ENCODE data around the gene PRSS21.

PRSS21 gene

GRCh38 chr16:2840914-2841313, 23.9 kb downstream of the PRSS21 start:
- ChIA-PET POLR2A (no interaction called here), CTCF (no interaction called here)
- TF ChIP-seq FOXM1 (IDR thresholded peaks at IDR 0.05; ENCODE audit: borderline replicate concordance) (no peak), HDGF (IDR thresholded peaks at IDR 0.05; ENCODE audit: borderline replicate concordance) (no peak), ELF4 (IDR thresholded peaks at IDR 0.05) (no peak), CTBP1 (IDR thresholded peaks at IDR 0.05; ENCODE audit: borderline replicate concordance) (no peak), ARNT (IDR thresholded peaks at IDR 0.05) (no peak), L3MBTL2 (conservative IDR thresholded peaks at IDR 0.05) (no peak), PKNOX1 (IDR thresholded peaks at IDR 0.05) (no peak), NFRKB (IDR thresholded peaks at IDR 0.05) (no peak), TARDBP (IDR thresholded peaks at IDR 0.05) (no peak), SP1 (IDR thresholded peaks at IDR 0.05) (no peak), FOXA1 (IDR thresholded peaks at IDR 0.05) (no peak), FOXK2 (IDR thresholded peaks at IDR 0.05) (no peak), BHLHE40 (IDR thresholded peaks at IDR 0.05; ENCODE audit: borderline replicate concordance) (no peak), LEF1 (IDR thresholded peaks at IDR 0.05; ENCODE audit: borderline replicate concordance) (no peak), SUZ12 (IDR thresholded peaks at IDR 0.05) (no peak), ZNF384 (IDR thresholded peaks at IDR 0.05) (no peak)
- no peak for DNase-seq (ENCODE audit: extremely low spot score)

GRCh38 chr16:2841606-2842339, 24.7 kb downstream of the PRSS21 start:
- POLR2A ChIA-PET, result interaction anchor here (0.6 to 2.0 kb wide), 2 partner anchors 26 to 63 kb away, joined by 3 to 8 read pairs; no protein-coding TSS in a partner anchor
- no peak for DNase-seq (ENCODE audit: extremely low spot score)
- TF ChIP-seq SUZ12 (IDR thresholded peaks at IDR 0.05) (no peak), HDGF (IDR thresholded peaks at IDR 0.05; ENCODE audit: borderline replicate concordance) (no peak), NFRKB (IDR thresholded peaks at IDR 0.05) (no peak), FOXA1 (IDR thresholded peaks at IDR 0.05) (no peak), BHLHE40 (IDR thresholded peaks at IDR 0.05; ENCODE audit: borderline replicate concordance) (no peak), FOXK2 (IDR thresholded peaks at IDR 0.05) (no peak), L3MBTL2 (conservative IDR thresholded peaks at IDR 0.05) (no peak), ARNT (IDR thresholded peaks at IDR 0.05) (no peak), ZNF384 (IDR thresholded peaks at IDR 0.05) (no peak), ELF4 (IDR thresholded peaks at IDR 0.05) (no peak), FOXM1 (IDR thresholded peaks at IDR 0.05; ENCODE audit: borderline replicate concordance) (no peak), CTBP1 (IDR thresholded peaks at IDR 0.05; ENCODE audit: borderline replicate concordance) (no peak), SP1 (IDR thresholded peaks at IDR 0.05) (no peak), PKNOX1 (IDR thresholded peaks at IDR 0.05) (no peak), TARDBP (IDR thresholded peaks at IDR 0.05) (no peak), LEF1 (IDR thresholded peaks at IDR 0.05; ENCODE audit: borderline replicate concordance) (no peak)
- CTCF ChIA-PET, result interaction anchor here (0.6 kb wide), 2 partner anchors 47 to 74 kb away, joined by 3 to 4 read pairs; no protein-coding TSS in a partner anchor

GRCh38 chr16:2842340-2843000, 25.4 kb downstream of the PRSS21 start:
- POLR2A ChIA-PET, result interaction anchor here (0.6 to 2.0 kb wide), 2 partner anchors 26 to 64 kb away, joined by 3 to 8 read pairs; no protein-coding TSS in a partner anchor
- peak; percentile 96 for DNase-seq (ENCODE audit: extremely low spot score)
- CTCF ChIA-PET, result interaction anchor here (0.6 kb wide), 2 partner anchors 47 to 74 kb away, joined by 3 to 4 read pairs; no protein-coding TSS in a partner anchor
- no peak for TF ChIP-seq FOXK2 (IDR thresholded peaks at IDR 0.05)
- TF ChIP-seq L3MBTL2 (conservative IDR thresholded peaks at IDR 0.05), result peak; percentile 94
- peak; percentile 88 for TF ChIP-seq TARDBP (IDR thresholded peaks at IDR 0.05)
- TF ChIP-seq BHLHE40 (IDR thresholded peaks at IDR 0.05; ENCODE audit: borderline replicate concordance), result no peak
- no peak for TF ChIP-seq SUZ12 (IDR thresholded peaks at IDR 0.05)
- TF ChIP-seq ARNT (IDR thresholded peaks at IDR 0.05), result peak; percentile 67
- peak; percentile 78 for TF ChIP-seq PKNOX1 (IDR thresholded peaks at IDR 0.05)
- peak; percentile 84; the same call in 1 of the 2 replicates for TF ChIP-seq CTBP1 (IDR thresholded peaks at IDR 0.05; ENCODE audit: borderline replicate concordance)
- TF ChIP-seq LEF1 (IDR thresholded peaks at IDR 0.05; ENCODE audit: borderline replicate concordance), result no peak
- TF ChIP-seq ZNF384 (IDR thresholded peaks at IDR 0.05), result no peak
- TF ChIP-seq NFRKB (IDR thresholded peaks at IDR 0.05), result no peak
- no peak for TF ChIP-seq SP1 (IDR thresholded peaks at IDR 0.05)
- peak; percentile 63; the same call in 1 of the 2 replicates for TF ChIP-seq FOXM1 (IDR thresholded peaks at IDR 0.05; ENCODE audit: borderline replicate concordance)
- peak; percentile 80 for TF ChIP-seq ELF4 (IDR thresholded peaks at IDR 0.05)

GRCh38 chr16:2843526-2843925, 26.5 kb downstream of the PRSS21 start:
- TF ChIP-seq FOXM1 (IDR thresholded peaks at IDR 0.05; ENCODE audit: borderline replicate concordance), result no peak
- no peak for TF ChIP-seq SP1 (IDR thresholded peaks at IDR 0.05)
- TF ChIP-seq PKNOX1 (IDR thresholded peaks at IDR 0.05), result no peak
- ChIA-PET CTCF (interaction anchor here (1.2 kb wide), 1 partner anchor 21 kb away, joined by 4 read pairs; no protein-coding TSS in a partner anchor), POLR2A (interaction anchor here (1.1 to 2.0 kb wide), 2 partner anchors 25 to 68 kb away, joined by 3 to 8 read pairs; partner anchors contain the start of gene FLYWCH1)
- no peak for DNase-seq (ENCODE audit: extremely low spot score)

GRCh38 chr16:2845116-2845515, 28.1 kb downstream of the PRSS21 start:
- CTCF ChIA-PET, result interaction anchor here (0.6 kb wide), 1 partner anchor 131 kb away, joined by 3 read pairs; no protein-coding TSS in a partner anchor
- POLR2A ChIA-PET, result interaction anchor here (0.8 to 2.6 kb wide), 2 partner anchors 23 to 66 kb away, joined by 3 to 14 read pairs; no protein-coding TSS in a partner anchor
- DNase-seq (ENCODE audit: extremely low spot score), result no peak
- no peak for TF ChIP-seq BHLHE40 (IDR thresholded peaks at IDR 0.05; ENCODE audit: borderline replicate concordance)
- no peak for TF ChIP-seq HDGF (IDR thresholded peaks at IDR 0.05; ENCODE audit: borderline replicate concordance)
- no peak for TF ChIP-seq SUZ12 (IDR thresholded peaks at IDR 0.05)
- TF ChIP-seq CTBP1 (IDR thresholded peaks at IDR 0.05; ENCODE audit: borderline replicate concordance), result no peak
- TF ChIP-seq LEF1 (IDR thresholded peaks at IDR 0.05; ENCODE audit: borderline replicate concordance), result no peak
- no peak for TF ChIP-seq SP1 (IDR thresholded peaks at IDR 0.05)
- TF ChIP-seq FOXK2 (IDR thresholded peaks at IDR 0.05), result no peak
- no peak for TF ChIP-seq L3MBTL2 (conservative IDR thresholded peaks at IDR 0.05)
